Natural killer cell (primary cell): ENCODE data around the gene PEX11G. TPM values are rescaled to one million over a fixed set of nuclear protein-coding genes. Genes with fewer than 3 reads are reported as not detected.
A peak's percentile ranks its signal among the peaks of the same experiment; 100 is the strongest.

Experiments
- ATAC-seq, 3 donors: fragments of 150-1000 bp in 2 of 3; fragments of 200-7000 bp in 1 of 3; cut with Tn5 transposase; 1 replicate in 1 of 3; 2 replicates in 2 of 3; pipeline ENCODE4 v1.10.0; 2021; ENCODE audit warnings: mild to moderate bottlenecking in 2 of 3, moderate library complexity in 2 of 3
- DNase-seq, 2 donors: peaks; one replicate each; pipeline versions ENCODE4 v3.0.0 to v3.0.0-alpha.2; 2013 to 2021; ENCODE audit warnings: mixed read lengths in 1 of 2
- H3K27ac ChIP-seq: one replicate; pipeline ENCODE4 v1.5.1; 2013; ENCODE audit warnings: mild to moderate bottlenecking, low read length
- H3K27me3 ChIP-seq: one replicate; pipeline ENCODE4 v1.6.1; 2013; ENCODE audit warnings: low read length; ENCODE audit not compliant: control insufficient read depth, insufficient read depth
- H3K36me3 ChIP-seq: one replicate; pipeline ENCODE4 v1.6.1; 2013; ENCODE audit warnings: low read length; ENCODE audit not compliant: control insufficient read depth, insufficient read depth
- H3K4me1 ChIP-seq: one replicate; pipeline ENCODE4 v1.6.1; 2013; ENCODE audit warnings: low read length; ENCODE audit not compliant: control insufficient read depth, insufficient read depth
- H3K4me3 ChIP-seq: one replicate; pipeline ENCODE4 v1.5.1; 2013; ENCODE audit warnings: low read length
- H3K9me3 ChIP-seq: one replicate; pipeline ENCODE4 v1.6.1; 2013; ENCODE audit warnings: low read length; ENCODE audit not compliant: control insufficient read depth, insufficient read depth
- H3K27ac Mint-ChIP-seq, 2 donors: one replicate each; pipeline ENCODE4 v1.8.0; 2022; ENCODE audit warnings: mild to moderate bottlenecking in 2 of 2, mixed read lengths in 2 of 2, moderate library complexity in 1 of 2
- H3K27me3 Mint-ChIP-seq, 2 donors: one replicate each; pipeline ENCODE4 v1.8.0; 2022; ENCODE audit warnings: low read depth in 2 of 2, mixed read lengths in 2 of 2
- H3K36me3 Mint-ChIP-seq: one replicate; pipeline ENCODE4 v1.8.0; 2022; ENCODE audit warnings: mixed read lengths
- H3K4me1 Mint-ChIP-seq, 2 donors: one replicate each; pipeline ENCODE4 v1.8.0; 2022; ENCODE audit warnings: mixed read lengths in 2 of 2
- H3K4me3 Mint-ChIP-seq: one replicate; pipeline ENCODE4 v1.8.0; 2022; ENCODE audit warnings: mild to moderate bottlenecking, moderate library complexity, mixed read lengths
- H3K9me3 Mint-ChIP-seq, 2 donors: one replicate each; pipeline ENCODE4 v1.8.0; 2022; ENCODE audit warnings: mixed read lengths in 2 of 2
- WGBS: methylation state at CpG from one replicate; pipeline ENCODE4 v1.1.7; 2013; ENCODE audit warnings: missing lambda C conversion rate; ENCODE audit not compliant: insufficient coverage; 5-methylcytosine and 5-hydroxymethylcytosine counted together
- intact Hi-C: fragments of 100-400 bp; cut with micrococcal nuclease; formaldehyde crosslinking; loops from one replicate; pipeline ENCODE4 v1.14.2; 2022
- total RNA-seq, 4 donors: library from RNA; stranded (reverse); fragments of 120-200 nt in 1 of 4; gene quantifications; one replicate each; pipeline versions ENCODE4 v1.2.3 to v1.2.4, GENCODE V29; 2013 to 2022
- TF ChIP-seq, protein P1 (sequence below): fragments of 200-600 bp; IDR thresholded peaks from one replicate; pipeline ENCODE4 v1.8.0; 2022; ENCODE audit warnings: antibody characterized with exemption

PEX11G gene
- total RNA-seq, 3 donors from 2014 or later (not counting 1 experiment from before 2014, with no cell fraction given) = 0.33 to 1.5 TPM; not detected in 1

DNA sequence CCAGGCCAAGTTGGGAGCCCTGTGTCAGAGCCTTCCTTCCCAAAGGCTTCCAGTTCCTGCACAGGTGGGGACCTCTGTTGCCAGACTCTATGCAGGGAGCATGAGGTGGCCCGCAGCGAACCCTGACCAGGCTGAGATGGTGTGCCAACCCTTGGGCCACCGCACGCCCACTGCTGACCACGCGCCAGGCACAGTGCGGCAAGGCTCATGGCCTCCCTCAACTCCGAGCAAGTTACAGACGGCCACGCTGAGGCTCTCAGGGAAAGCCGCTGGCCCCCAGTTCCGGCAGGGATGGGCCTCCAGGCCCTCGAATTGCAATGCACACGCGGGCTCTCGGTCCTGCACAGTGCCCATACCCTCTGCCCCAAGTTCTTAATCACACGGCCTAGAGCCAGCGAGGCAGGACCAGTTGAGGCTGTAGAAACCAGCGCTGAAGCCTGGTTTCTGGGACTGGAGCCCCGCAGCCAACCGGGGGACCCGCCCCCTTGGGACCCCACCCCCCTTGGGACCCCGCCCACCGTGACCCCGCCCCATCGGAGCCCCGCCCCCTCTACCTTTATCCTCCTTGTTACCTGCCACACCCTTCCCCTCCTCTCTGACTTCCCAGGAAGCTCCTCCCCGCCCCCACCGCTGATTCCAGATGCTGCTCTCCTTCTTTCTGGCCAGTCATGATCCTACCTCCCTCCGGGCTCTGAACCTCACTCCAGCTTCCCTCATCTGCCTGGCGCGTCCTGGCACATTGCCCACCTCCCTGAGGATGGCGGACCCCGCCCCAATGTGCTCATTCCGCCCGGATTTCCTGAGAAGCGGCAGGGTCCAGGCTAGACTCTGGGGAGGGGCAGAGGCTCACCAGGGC lies 6.0 kb downstream of the PEX11G start:
- intact Hi-C loops = no loop called here
- peaks cover 0 to 7% of the 10 kb centered on the region in 2 donors for H3K4me1 Mint-ChIP-seq
- H3K4me3 Mint-ChIP-seq = no peak overlapping the region
- peak in 2 of 3 donors; percentile 15 to 21 for ATAC-seq
- no peaks in the 10 kb centered on the region for H3K9me3 Mint-ChIP-seq
- 46% methylated on average over 33 of the region's 37 CpGs for WGBS
- Histone ChIP-seq H3K27me3 (no peaks in the 10 kb centered on the region), H3K36me3 (no peaks in the 10 kb centered on the region), H3K9me3 (no peaks in the 10 kb centered on the region), H3K4me3 (no peak overlapping the region), H3K4me1 (peaks cover 8% of the 10 kb centered on the region), H3K27ac (no peak overlapping the region)
- no peak for DNase-seq
- TF ChIP-seq, protein P1, sequence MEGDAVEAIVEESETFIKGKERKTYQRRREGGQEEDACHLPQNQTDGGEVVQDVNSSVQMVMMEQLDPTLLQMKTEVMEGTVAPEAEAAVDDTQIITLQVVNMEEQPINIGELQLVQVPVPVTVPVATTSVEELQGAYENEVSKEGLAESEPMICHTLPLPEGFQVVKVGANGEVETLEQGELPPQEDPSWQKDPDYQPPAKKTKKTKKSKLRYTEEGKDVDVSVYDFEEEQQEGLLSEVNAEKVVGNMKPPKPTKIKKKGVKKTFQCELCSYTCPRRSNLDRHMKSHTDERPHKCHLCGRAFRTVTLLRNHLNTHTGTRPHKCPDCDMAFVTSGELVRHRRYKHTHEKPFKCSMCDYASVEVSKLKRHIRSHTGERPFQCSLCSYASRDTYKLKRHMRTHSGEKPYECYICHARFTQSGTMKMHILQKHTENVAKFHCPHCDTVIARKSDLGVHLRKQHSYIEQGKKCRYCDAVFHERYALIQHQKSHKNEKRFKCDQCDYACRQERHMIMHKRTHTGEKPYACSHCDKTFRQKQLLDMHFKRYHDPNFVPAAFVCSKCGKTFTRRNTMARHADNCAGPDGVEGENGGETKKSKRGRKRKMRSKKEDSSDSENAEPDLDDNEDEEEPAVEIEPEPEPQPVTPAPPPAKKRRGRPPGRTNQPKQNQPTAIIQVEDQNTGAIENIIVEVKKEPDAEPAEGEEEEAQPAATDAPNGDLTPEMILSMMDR = no peak
- H3K27me3 Mint-ChIP-seq = peaks cover 0 to 4% of the 10 kb centered on the region in 2 donors
- H3K27ac Mint-ChIP-seq = peak overlapping the region in 1 of 2 donors; percentile 40
- no peaks in the 10 kb centered on the region for H3K36me3 Mint-ChIP-seq

DNA sequence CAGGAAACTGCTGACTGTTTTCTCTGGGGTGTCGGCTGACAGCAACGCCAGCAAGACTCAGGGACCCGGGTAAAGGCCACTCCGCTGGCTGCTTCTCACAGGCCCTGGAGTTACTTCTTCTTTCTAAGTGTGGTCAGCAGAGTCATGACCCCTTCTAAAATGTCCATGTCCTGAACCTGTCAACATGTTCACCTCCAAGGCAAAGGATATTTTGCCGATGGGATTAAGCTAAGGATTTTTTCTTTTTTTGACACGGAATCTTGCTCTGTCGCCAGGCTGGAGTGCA lies 7.9 kb downstream of the PEX11G start:
- no peaks in the 10 kb centered on the region for H3K9me3 ChIP-seq
- Mint-ChIP-seq H3K27me3 (peaks cover 0 to 4% of the 10 kb centered on the region in 2 donors), H3K4me1 (peaks cover 0 to 7% of the 10 kb centered on the region in 2 donors), H3K36me3 (no peaks in the 10 kb centered on the region), H3K4me3 (no peak overlapping the region), H3K9me3 (no peaks in the 10 kb centered on the region), H3K27ac (no peak overlapping the region)
- H3K36me3 ChIP-seq = no peaks in the 10 kb centered on the region
- DNase-seq = no peak
- WGBS = 81% methylated on average over 7 of the region's 7 CpGs
- intact Hi-C loops = no loop called here
- no peak for ATAC-seq
- H3K27me3 ChIP-seq = no peaks in the 10 kb centered on the region
- H3K27ac ChIP-seq = no peak overlapping the region
- peaks cover 8% of the 10 kb centered on the region for H3K4me1 ChIP-seq
- TF ChIP-seq, protein P1 = no peak
- H3K4me3 ChIP-seq = no peak overlapping the region

DNA sequence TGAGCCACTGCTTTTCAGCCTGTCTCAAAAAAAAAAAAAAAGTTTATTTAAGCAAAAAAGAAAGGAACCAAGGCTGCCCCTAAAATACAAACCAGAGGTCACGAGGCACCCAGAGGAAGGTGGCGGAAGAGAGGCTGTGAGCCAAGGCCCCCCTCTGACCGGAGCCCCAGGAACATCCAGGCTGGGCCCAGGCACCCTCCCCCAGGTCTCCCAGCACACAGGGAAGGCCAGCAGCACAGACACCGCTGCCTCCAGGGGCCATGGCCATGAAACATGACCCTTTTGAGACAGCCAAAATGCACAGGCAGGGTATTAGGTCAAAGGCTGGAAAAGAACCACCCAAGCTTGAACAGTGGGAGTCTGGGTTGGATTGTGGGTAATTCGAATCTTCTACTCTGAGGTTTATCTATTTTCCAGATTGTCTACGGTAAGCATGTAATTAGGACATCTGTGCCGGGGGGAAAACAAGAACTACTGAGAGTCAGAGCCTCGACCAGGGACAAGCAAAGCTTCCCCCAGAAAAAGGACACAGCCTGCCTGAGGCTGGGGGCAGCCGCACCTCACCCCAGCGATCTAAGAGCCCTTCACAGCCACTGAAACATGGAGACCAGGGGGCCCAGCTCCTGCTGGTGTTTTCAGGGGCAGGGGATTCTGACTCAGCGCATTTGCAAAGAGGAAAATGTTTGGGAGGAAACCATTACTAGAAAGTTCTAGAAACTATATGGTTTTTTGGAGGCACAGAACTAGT lies 8.4 kb downstream of the PEX11G start:
- no peaks in the 10 kb centered on the region for H3K9me3 Mint-ChIP-seq
- TF ChIP-seq, protein P1 = no peak

More for the DNA sequence above, 8.4 kb downstream of the PEX11G start:
- no peak for ATAC-seq
- peaks cover 0 to 4% of the 10 kb centered on the region in 2 donors for H3K27me3 Mint-ChIP-seq
- H3K27ac Mint-ChIP-seq = no peak overlapping the region
- no peak overlapping the region for H3K4me3 Mint-ChIP-seq
- Histone ChIP-seq H3K4me3 (no peak overlapping the region), H3K9me3 (no peaks in the 10 kb centered on the region), H3K27me3 (no peaks in the 10 kb centered on the region), H3K36me3 (no peaks in the 10 kb centered on the region), H3K27ac (no peak overlapping the region), H3K4me1 (peaks cover 8% of the 10 kb centered on the region)
- WGBS = 79% methylated on average over 11 of the region's 11 CpGs
- intact Hi-C loops = no loop called here
- H3K36me3 Mint-ChIP-seq = no peaks in the 10 kb centered on the region
- H3K4me1 Mint-ChIP-seq = peaks cover 0 to 7% of the 10 kb centered on the region in 2 donors
- DNase-seq = no peak
